ENCODE results near the gene ZNF784.

- no peak for TF ChIP-seq EZH2 (IDR thresholded peaks at IDR 0.05; ENCODE audit: low read depth, low read length, severe bottlenecking)
- TF ChIP-seq, protein P1, sequence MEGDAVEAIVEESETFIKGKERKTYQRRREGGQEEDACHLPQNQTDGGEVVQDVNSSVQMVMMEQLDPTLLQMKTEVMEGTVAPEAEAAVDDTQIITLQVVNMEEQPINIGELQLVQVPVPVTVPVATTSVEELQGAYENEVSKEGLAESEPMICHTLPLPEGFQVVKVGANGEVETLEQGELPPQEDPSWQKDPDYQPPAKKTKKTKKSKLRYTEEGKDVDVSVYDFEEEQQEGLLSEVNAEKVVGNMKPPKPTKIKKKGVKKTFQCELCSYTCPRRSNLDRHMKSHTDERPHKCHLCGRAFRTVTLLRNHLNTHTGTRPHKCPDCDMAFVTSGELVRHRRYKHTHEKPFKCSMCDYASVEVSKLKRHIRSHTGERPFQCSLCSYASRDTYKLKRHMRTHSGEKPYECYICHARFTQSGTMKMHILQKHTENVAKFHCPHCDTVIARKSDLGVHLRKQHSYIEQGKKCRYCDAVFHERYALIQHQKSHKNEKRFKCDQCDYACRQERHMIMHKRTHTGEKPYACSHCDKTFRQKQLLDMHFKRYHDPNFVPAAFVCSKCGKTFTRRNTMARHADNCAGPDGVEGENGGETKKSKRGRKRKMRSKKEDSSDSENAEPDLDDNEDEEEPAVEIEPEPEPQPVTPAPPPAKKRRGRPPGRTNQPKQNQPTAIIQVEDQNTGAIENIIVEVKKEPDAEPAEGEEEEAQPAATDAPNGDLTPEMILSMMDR (IDR thresholded peaks at IDR 0.05; ENCODE audit: control extremely low read depth in 1 of 3, insufficient read depth in 1 of 3, low read depth in 1 of 3, low read length in 3 of 3), result no peak
- no peak for TF ChIP-seq MAX (IDR thresholded peaks at IDR 0.05)
- no peak for TF ChIP-seq ZNF274 (IDR thresholded peaks at IDR 0.05; ENCODE audit: borderline replicate concordance, extremely low read depth, low read length)
- no peak for TF ChIP-seq POLR2A (IDR thresholded peaks at IDR 0.05; ENCODE audit: control extremely low read depth in 1 of 2, low read depth in 2 of 2, low read length in 2 of 2)
- TF ChIP-seq, protein P2, sequence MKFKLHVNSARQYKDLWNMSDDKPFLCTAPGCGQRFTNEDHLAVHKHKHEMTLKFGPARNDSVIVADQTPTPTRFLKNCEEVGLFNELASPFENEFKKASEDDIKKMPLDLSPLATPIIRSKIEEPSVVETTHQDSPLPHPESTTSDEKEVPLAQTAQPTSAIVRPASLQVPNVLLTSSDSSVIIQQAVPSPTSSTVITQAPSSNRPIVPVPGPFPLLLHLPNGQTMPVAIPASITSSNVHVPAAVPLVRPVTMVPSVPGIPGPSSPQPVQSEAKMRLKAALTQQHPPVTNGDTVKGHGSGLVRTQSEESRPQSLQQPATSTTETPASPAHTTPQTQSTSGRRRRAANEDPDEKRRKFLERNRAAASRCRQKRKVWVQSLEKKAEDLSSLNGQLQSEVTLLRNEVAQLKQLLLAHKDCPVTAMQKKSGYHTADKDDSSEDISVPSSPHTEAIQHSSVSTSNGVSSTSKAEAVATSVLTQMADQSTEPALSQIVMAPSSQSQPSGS (IDR thresholded peaks at IDR 0.05; ENCODE audit: low read length), result no peak
Measured at GRCh38 chr19:55611983-55612645, 12.3 kb downstream of the ZNF784 start.
